NCI-H1694 (cell line): ENCODE measurements around the gene RIIAD1.
"Not testable (repeated sequence)": the region's sequence is repeated elsewhere in the genome, so short reads cannot be mapped to it uniquely, and the experiment has no call there.

ENCODE experiments used
- DNase-seq: peaks from one replicate; lab custom pipeline; 2025; lab: John Stamatoyannopoulos, UW

The RIIAD1 gene

DNA sequence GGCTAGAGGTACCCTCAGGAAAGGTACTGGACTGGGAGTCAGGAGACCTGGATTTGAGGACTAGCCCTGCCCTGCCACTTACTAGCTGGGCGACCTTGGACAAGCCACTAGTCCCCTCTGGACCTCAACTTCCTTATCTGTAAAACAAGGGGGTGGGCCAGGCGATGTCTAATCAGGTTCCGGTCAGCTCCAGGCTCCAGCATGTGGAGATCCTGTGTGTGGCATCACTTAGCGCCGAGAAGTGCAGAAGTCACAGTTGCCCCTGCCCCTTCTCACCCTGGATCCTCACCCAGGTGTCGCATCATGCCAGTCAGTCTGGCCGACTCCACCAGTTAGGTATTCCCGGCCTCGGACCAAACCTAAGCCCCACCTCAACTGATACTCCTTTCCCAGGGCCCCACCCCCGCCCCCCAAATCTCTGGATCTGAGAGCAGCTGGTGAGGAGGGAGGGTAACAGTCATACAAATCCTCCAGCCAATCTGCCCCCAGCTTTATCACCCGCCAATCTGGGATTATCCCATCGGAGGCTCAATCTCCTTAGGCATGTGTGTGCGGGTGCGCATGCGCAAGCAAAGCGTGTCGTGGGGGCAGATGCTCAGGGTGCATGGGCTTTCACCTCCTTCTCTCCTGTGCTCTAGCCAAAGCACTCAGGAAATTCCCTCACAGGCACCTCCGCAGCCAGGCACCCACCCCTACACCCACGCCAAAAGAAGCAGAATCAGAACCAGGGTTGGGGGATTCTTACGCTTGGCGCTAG lies 10.1 kb upstream of the RIIAD1 start:
- no peak for DNase-seq

DNA sequence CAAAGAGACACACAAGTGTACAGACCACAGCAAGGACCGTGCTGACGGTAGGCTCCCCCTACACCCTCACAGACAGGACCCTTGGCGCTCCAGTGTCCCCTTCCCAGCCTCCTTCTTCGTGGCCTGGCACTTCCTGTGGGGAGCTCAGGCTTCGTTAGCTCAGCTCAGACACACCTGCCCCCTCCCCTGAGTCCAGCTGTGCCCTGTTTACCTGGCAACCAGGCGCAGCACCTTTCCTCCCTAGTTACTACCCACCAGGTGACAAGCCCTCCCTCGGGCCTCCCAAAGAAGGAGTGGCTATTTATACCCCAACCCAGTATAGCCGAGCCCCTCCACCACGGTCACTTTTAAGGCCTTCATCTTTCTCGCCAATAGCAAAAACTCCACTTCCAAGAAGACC lies 9.4 kb upstream of the RIIAD1 start:
- DNase-seq, result no peak

DNA sequence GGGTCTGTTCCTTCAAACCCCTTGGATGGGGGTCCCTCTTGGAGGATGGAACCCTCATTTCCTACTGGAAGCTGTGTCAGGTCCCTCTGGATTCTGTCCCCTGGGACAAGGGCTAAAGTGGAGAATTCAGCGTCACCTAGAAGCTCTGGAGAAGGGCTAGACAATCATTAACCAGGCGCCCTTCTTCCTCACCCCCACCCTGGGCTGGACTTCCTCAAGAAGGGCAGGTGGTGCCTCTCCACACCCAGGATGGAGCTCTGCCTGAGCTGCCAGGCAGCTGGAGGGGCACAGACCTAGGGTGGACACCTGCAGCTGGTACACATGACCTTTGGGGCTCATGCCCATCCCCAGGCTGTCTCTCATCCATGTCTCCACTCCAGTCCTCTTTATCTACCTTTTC lies 8.3 kb upstream of the RIIAD1 start:
- DNase-seq, result no peak

GRCh38 chr1:151713874-151714273 lies 7.4 kb upstream of the RIIAD1 start:
- DNase-seq, result peak; percentile 74

- no peak for DNase-seq
These were observed 6.2 kb upstream of the RIIAD1 start for GRCh38 chr1:151714820-151715725.

GRCh38 chr1:151715726-151716404 lies 5.5 kb upstream of the RIIAD1 start:
- DNase-seq, result peak; percentile 82

- no peak for DNase-seq
These were observed 4.9 kb upstream of the RIIAD1 start for GRCh38 chr1:151716405-151716762.

- peak; percentile 99 for DNase-seq
These were observed 4.3 kb upstream of the RIIAD1 start, which contains the start of gene CELF3 for GRCh38 chr1:151716771-151717631. Gene CELF3 (minus strand): TSS chr1:151716803. CDS start chr1:151716020, 783 bp downstream.

- peak; percentile 35 for DNase-seq
These were observed 3.3 kb upstream of the RIIAD1 start for GRCh38 chr1:151718011-151718431.

GRCh38 chr1:151718666-151719065 lies 2.7 kb upstream of the RIIAD1 start:
- DNase-seq, result no peak

DNA sequence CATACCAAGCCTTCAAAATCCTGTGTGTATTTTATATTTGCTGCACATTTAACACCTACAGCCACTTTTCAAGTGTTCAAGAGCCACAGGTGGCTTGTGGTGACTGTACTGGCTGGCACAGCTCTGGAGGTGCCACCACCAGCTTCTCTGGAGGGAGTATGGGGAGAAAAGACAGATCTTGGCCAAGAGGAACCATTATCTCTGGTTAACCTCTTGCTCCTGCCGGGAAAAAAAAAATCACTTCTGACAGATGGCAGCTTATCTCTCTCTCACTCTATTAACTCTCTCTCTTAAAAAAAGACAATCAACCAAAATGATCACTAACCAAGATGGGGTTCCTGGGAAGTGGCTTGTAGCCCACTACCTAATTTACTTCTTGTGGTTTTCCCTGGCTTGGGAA lies 1.2 kb upstream of the RIIAD1 start:
- no peak for DNase-seq

- DNase-seq, result no peak
These were observed 768 bp upstream of the RIIAD1 start for GRCh38 chr1:151720554-151720953.

DNA sequence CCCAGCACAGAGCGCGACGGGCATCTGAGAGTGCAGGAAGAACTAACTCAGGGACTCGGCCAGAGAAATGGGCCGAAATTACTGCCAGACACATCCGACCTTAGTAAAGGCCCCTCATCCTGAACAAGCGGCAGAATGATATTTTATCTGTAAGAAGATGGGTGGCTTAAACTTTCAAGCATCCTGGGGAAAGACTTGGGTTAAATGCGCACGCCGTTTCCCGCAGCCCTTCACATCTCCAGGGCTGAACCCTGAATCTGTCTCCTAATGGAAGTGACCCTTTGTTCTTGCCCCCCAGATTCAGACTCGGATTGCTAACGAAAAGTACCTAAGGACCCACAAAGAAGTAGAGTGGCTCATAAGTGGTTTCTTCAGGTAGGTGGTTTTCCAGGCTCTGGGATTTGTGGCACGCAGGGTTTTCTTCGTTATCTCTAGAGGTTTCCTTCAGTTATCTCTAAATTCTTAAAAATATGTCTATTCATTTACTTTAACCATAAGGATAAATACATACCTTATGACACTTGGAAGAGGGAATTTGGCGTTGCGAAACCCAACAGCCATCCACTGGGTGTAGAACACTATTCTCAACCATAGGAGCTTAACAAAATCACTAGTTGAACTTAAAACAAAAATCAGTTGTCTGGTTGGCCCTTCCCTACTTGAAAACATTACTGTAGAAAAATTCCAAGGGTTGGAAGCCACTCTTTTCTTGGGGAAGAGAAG lies 627 bp downstream of the RIIAD1 start:
- DNase-seq, result no peak

DNA sequence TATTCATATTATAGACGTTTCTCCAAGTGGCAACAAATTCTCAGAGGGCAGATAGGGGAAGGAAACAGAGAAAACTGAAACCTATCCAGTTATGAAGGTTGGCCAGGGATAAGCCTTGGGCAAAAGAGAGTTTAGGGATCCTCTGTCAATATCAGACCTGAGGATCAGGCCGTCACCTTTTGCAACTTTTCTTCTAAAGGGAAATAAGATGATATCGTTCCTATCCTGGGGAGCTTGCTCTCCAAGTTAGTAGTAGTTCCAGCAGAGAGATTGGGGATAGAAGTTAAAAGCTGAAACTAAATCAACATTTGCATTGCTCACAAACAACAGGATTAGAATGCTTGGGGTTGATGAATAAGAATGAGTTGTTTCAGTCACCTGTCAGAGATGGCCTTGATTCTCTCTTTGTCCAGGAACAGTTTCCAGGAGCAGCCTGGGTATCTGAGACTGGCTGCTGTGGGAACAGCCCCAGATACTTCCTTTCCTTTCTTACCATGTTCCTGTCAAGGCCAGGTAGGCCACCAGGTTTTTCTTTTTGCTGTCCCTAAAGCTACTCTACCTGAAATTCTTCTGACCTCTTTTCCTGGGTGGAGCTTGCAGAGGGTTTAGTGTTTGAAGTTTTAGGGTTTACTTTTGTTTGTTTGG lies 2.5 kb downstream of the RIIAD1 start:
- no peak for DNase-seq

DNA sequence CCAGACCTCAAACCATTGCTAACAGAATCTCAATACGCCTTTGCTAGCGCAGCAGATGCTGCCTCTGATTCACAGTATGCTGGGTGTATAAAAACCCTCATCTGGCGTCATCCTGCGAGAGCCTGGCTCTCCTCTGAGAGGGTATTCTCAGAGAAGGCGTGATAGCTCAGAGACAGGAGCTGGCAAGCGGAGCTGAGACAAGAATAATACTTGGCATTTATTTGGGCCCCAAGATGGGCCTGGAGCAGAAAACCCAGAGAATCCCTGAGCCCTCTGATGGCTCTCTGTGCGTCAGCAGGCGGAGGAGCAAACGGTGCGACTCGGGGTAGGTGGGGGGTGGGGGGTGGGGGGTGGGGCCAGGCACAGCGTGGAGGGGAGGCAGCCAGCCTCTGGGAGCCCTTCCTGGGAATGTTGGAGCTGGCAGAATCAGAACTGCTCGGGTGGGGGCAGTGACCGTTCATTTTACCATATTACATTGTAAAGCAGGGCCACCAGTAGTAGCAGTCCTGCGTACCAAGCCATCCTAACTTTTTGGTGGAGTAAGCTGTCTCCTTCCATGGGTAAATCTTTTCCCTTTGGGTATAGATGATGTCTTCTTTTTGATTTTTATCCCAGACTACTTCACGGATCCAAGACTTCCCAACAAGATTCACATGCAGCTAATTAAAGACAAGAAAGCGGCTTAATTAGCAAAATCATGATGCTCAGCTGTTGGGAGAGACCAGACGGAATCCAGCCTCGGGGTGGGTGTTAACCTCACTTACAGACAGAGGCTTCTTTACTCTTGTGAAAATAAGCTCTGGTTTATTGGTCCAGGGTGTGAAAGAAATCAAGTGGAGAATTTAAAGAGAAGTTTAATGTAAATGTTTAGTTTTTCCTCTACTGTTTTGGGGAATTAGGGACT lies 7.1 kb downstream of the RIIAD1 start:
- peak; percentile 43 for DNase-seq

DNA sequence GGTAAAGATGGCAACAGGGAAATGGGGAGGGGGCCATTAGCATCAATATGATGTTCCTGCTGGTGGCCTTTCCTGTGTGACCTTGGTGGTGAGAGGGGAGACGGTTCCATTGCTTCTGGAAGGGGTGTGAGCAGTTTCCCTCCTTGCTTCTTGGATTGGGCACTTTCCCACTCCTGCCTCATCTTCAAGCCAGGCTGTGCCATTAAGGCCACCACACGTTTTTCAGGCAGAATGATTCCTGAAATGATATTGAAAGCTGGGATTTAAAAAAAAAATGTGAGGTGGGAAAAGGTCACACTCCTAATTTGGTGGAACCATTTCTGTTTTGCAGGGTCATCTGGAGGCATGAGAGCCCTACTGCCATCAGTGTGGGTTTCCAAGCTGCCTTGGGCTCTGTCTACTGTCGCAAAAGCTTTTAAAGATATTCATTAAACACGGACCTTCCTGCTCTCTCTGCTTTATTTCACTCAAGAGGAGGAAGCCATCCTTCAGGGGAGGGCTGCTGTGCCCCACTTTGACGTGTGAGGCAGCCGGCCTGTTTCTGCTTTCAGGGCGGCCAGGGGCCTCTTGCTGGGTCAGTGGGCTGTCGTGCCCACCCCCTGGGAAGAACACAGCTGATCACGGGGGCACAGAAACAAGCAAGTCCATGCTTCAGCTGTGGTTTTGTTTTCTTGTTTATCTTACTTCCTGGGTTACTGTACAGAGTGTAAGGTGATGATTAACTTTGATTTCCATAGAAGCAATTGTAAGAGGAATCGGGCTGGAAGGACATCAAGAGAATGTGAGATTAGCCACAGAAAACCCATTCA lies 8.0 kb downstream of the RIIAD1 start:
- DNase-seq, result no peak

DNA sequence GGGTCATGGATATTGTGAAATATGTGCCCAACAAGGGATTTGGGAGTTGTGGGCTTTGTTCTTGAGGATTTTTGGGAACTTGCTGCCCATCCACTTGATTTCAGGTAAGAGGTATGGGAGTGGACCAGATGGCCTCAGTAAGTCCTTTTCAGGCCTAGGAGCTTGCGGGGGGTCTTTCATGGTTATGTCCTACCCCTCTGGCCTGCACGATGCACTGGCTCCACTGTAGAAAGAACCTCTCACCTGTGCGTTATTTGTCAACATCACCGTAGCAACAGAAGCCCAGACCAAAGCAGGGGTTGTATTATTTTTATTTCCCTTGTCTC lies 8.6 kb downstream of the RIIAD1 start:
- no peak for DNase-seq

DNA sequence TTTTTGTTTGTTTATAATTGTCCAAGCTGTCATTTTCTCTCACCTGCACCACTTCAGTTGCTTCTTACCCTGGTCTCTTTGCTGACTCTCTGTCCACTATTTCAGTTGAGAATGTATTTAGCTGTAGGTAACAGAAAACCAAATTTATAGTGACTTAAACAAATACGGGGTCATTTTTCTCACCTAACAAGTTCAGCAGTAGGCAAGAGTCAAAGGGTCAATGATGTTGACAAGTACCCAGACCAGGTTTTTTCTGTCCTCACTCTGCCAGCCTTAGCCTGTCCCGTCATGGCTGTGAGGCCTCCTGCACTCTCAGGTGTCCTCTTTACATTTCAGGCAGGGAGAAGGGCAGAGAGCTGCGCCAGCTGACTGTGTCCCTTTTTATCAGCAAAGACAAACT lies 11.8 kb downstream of the RIIAD1 start:
- no peak for DNase-seq

DNA sequence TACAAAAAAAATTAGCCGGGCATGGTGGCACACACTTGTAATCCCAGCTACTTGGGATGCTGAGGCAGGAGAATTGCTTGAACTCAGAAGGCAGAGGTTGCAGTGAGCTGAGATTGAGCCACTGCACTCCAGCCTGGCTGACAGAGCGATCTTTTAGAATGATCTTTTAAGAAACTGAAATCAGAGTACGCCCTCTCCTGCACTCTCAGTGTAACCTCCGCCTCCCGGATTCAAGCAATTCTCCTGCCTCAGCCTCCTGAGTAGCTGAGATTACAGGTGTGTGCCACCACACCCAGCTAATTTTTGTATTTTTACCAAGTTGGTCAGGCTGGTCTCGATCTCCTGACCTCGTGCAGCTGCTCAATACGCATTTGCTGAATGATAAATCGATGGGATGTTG lies 12.7 kb downstream of the RIIAD1 start:
- DNase-seq, result not testable (repeated sequence)
